Osteoblast (primary cell): ENCODE results near the gene TSPAN2. TPM values are rescaled to one million over a fixed set of nuclear protein-coding genes. Genes with fewer than 3 reads are reported as not detected.

Experiments used
- DNase-seq: peaks from one replicate; pipeline ENCODE4 v3.0.0; 2011; ENCODE audit warnings: low spot score, mixed read lengths; ENCODE audit not compliant: insufficient read length; ENCODE audit errors: missing footprints
- H2AFZ ChIP-seq: 2 replicates; pipeline ENCODE4 v1.6.0; 2011; ENCODE audit warnings: mild to moderate bottlenecking, low read length
- H3K27ac ChIP-seq: 2 replicates; pipeline ENCODE4 v1.5.1; 2011; ENCODE audit warnings: mild to moderate bottlenecking, low read depth, low read length, moderate library complexity
- H3K27me3 ChIP-seq: 2 replicates; pipeline ENCODE4 v1.6.0; 2012; ENCODE audit warnings: mild to moderate bottlenecking, control low read depth, inconsistent platforms, low read length, moderate library complexity; ENCODE audit not compliant: insufficient read depth
- H3K36me3 ChIP-seq: 2 replicates; pipeline ENCODE4 v1.5.1; 2011; ENCODE audit warnings: mild to moderate bottlenecking, low read length, control low read depth, moderate library complexity; ENCODE audit not compliant: insufficient read depth
- H3K4me1 ChIP-seq: 2 replicates; pipeline ENCODE4 v1.5.1; 2011; ENCODE audit warnings: mild to moderate bottlenecking, low read length, control low read depth, moderate library complexity; ENCODE audit not compliant: insufficient read depth
- H3K4me2 ChIP-seq: 2 replicates; pipeline ENCODE4 v1.6.0; 2011; ENCODE audit warnings: mild to moderate bottlenecking, low read length; ENCODE audit not compliant: insufficient read depth
- H3K4me3 ChIP-seq: fragments of 200-600 bp; sonication (generic); 3 replicates; pipeline ENCODE4 v1.5.1; 2012; ENCODE audit warnings: mild to moderate bottlenecking, low read length, inconsistent platforms; ENCODE audit not compliant: insufficient read depth
- H3K79me2 ChIP-seq: 2 replicates; pipeline ENCODE4 v1.6.0; 2012; ENCODE audit warnings: mild to moderate bottlenecking, low read length, control low read depth, inconsistent platforms; ENCODE audit not compliant: insufficient read depth
- H3K9me3 ChIP-seq: 2 replicates; pipeline ENCODE4 v1.5.1; 2011; ENCODE audit warnings: low read depth, low read length, control low read depth
- H4K20me1 ChIP-seq: 2 replicates; pipeline ENCODE4 v1.6.0; 2012; ENCODE audit warnings: mild to moderate bottlenecking, low read length, control low read depth; ENCODE audit not compliant: insufficient read depth
- CTCF ChIP-seq: IDR thresholded peaks from 2 replicates; pipeline ENCODE4 v1.5.1; 2011; ENCODE audit warnings: mild to moderate bottlenecking, low read depth, low read length, moderate library complexity; ENCODE audit errors: extremely low read depth
- total RNA-seq: library from RNA; depleted of rRNA; stranded (reverse); fragments of >200 nt; gene quantifications from 2 replicates; pipeline ENCODE4 v1.2.3, GENCODE V29; 2012

The TSPAN2 gene
- total RNA-seq, 1 donor, result 1.4 TPM

GRCh38 chr1:115073298-115074087 lies 15.8 kb downstream of the TSPAN2 start:
- Histone ChIP-seq H3K27ac (no peak overlapping the region), H4K20me1 (no peaks in the 10 kb centered on the region)
- DNase-seq, result no peak

GRCh38 chr1:115071012-115071664 lies 18.2 kb downstream of the TSPAN2 start:
- no peaks in the 10 kb centered on the region for H3K36me3 ChIP-seq
- no peaks in the 10 kb centered on the region for H3K9me3 ChIP-seq
- no peak overlapping the region for H3K4me3 ChIP-seq
- no peak overlapping the region for H3K27ac ChIP-seq
- no peaks in the 10 kb centered on the region for H3K27me3 ChIP-seq
- H2AFZ ChIP-seq, result no peak overlapping the region
- no peaks in the 10 kb centered on the region for H4K20me1 ChIP-seq
- peaks cover 76% of the 10 kb centered on the region for H3K4me1 ChIP-seq
- no peak for DNase-seq
- no peaks in the 10 kb centered on the region for H3K79me2 ChIP-seq
- H3K4me2 ChIP-seq, result no peak overlapping the region
- no peak for TF ChIP-seq CTCF

More at GRCh38 chr1:115073298-115074087, 15.8 kb downstream of the TSPAN2 start:
- Histone ChIP-seq H3K36me3 (no peaks in the 10 kb centered on the region), H3K4me1 (peaks cover 64% of the 10 kb centered on the region), H3K27me3 (no peaks in the 10 kb centered on the region), H2AFZ (no peak overlapping the region), H3K79me2 (no peaks in the 10 kb centered on the region), H3K4me3 (no peak overlapping the region), H3K9me3 (no peaks in the 10 kb centered on the region), H3K4me2 (peak overlapping the region; percentile 57)
- no peak for TF ChIP-seq CTCF

GRCh38 chr1:115069659-115070308 lies 19.5 kb downstream of the TSPAN2 start:
- no peak for DNase-seq
- no peak overlapping the region for H2AFZ ChIP-seq
- H4K20me1 ChIP-seq, result no peaks in the 10 kb centered on the region
- no peak for TF ChIP-seq CTCF
- H3K79me2 ChIP-seq, result no peaks in the 10 kb centered on the region
- H3K36me3 ChIP-seq, result no peaks in the 10 kb centered on the region
- peak overlapping the region; percentile 68 for H3K27ac ChIP-seq
- H3K27me3 ChIP-seq, result no peaks in the 10 kb centered on the region
- H3K4me1 ChIP-seq, result peaks cover 63% of the 10 kb centered on the region
- H3K4me3 ChIP-seq, result no peak overlapping the region
- H3K4me2 ChIP-seq, result peak overlapping the region; percentile 3
- no peaks in the 10 kb centered on the region for H3K9me3 ChIP-seq
